Measurements from ENCODE around the gene SYNGAP1. TPM values are rescaled to one million over a fixed set of nuclear protein-coding genes. Genes with fewer than 3 reads are reported as not detected.
A peak's percentile ranks its signal among the peaks of the same experiment; 100 is the strongest.

SYNGAP1 gene
- total and polyA plus RNA-seq, 9 of the 15 experiments (the other 6 are each of a cell fraction or from before 2014, with no cell fraction given): 0.01 to 22.8 (median 3.2) TPM

DNA sequence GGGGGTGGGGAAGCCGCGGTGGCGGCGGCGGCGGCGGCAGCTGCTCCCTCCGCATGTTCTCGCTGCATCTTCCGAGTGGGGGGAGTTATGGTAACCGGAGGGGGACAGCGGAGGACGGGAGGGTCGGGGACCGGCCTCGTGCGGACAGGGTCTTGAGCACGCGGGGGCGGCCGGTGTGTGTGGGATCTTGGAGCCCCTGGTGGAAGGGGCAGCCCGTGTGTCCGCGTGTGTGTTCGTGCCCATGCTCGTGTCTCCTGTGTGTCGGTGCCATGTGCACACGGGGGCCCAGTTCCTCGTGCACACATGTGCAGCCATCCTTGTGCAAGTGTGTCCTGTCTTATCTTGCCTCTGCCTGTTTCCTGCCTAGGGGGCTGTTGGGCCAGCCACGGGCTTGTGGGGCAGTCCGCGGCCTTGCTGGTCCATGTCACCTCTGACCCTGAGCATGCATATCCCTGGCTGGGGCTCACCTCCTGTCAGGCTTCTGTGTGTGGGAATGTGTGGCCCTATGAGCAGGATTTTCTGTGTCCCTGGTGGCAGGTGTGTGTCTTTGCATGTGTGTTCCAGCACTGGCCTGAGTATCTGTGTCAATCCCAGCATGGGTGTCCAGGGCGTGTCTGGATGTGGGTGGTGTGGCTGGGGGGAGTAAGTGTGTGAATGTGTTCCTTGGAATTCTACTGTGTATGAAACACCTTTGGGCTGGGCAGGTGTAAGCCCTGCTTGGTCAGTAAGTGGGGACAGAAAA lies 8.5 kb downstream of the SYNGAP1 start (continued):
- TF ChIP-seq, protein P1, sequence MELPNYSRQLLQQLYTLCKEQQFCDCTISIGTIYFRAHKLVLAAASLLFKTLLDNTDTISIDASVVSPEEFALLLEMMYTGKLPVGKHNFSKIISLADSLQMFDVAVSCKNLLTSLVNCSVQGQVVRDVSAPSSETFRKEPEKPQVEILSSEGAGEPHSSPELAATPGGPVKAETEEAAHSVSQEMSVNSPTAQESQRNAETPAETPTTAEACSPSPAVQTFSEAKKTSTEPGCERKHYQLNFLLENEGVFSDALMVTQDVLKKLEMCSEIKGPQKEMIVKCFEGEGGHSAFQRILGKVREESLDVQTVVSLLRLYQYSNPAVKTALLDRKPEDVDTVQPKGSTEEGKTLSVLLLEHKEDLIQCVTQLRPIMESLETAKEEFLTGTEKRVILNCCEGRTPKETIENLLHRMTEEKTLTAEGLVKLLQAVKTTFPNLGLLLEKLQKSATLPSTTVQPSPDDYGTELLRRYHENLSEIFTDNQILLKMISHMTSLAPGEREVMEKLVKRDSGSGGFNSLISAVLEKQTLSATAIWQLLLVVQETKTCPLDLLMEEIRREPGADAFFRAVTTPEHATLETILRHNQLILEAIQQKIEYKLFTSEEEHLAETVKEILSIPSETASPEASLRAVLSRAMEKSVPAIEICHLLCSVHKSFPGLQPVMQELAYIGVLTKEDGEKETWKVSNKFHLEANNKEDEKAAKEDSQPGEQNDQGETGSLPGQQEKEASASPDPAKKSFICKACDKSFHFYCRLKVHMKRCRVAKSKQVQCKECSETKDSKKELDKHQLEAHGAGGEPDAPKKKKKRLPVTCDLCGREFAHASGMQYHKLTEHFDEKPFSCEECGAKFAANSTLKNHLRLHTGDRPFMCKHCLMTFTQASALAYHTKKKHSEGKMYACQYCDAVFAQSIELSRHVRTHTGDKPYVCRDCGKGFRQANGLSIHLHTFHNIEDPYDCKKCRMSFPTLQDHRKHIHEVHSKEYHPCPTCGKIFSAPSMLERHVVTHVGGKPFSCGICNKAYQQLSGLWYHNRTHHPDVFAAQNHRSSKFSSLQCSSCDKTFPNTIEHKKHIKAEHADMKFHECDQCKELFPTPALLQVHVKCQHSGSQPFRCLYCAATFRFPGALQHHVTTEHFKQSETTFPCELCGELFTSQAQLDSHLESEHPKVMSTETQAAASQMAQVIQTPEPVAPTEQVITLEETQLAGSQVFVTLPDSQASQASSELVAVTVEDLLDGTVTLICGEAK (IDR thresholded peaks at IDR 0.05): no peak; the same call in 1 of the 2 replicates
- TF ChIP-seq, protein P1 (CRISPR knock-in tag; IDR thresholded peaks at IDR 0.05): peak; percentile 75; the same call in 1 of the 2 replicates
- TF ChIP-seq, protein P2, sequence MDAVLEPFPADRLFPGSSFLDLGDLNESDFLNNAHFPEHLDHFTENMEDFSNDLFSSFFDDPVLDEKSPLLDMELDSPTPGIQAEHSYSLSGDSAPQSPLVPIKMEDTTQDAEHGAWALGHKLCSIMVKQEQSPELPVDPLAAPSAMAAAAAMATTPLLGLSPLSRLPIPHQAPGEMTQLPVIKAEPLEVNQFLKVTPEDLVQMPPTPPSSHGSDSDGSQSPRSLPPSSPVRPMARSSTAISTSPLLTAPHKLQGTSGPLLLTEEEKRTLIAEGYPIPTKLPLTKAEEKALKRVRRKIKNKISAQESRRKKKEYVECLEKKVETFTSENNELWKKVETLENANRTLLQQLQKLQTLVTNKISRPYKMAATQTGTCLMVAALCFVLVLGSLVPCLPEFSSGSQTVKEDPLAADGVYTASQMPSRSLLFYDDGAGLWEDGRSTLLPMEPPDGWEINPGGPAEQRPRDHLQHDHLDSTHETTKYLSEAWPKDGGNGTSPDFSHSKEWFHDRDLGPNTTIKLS (IDR thresholded peaks at IDR 0.05; ENCODE audit: borderline replicate concordance, low read depth): peak; percentile 30; the same call in 1 of the 2 replicates
- TF ChIP-seq, protein P3, sequence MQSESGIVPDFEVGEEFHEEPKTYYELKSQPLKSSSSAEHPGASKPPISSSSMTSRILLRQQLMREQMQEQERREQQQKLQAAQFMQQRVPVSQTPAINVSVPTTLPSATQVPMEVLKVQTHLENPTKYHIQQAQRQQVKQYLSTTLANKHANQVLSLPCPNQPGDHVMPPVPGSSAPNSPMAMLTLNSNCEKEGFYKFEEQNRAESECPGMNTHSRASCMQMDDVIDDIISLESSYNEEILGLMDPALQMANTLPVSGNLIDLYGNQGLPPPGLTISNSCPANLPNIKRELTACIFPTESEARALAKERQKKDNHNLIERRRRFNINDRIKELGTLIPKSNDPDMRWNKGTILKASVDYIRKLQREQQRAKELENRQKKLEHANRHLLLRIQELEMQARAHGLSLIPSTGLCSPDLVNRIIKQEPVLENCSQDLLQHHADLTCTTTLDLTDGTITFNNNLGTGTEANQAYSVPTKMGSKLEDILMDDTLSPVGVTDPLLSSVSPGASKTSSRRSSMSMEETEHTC (IDR thresholded peaks at IDR 0.05): no peak
- TF ChIP-seq POLR3G (IDR thresholded peaks at IDR 0.05; ENCODE audit: extremely low read depth, insufficient read length, insufficient replicate concordance) (no peak), SMAD2 (IDR thresholded peaks at IDR 0.05; ENCODE audit: low read depth, low read length) (no peak), SMAD4 (CRISPR knock-in tag; conservative IDR thresholded peaks at IDR 0.05) (peak; percentile 81), HEY1 (CRISPR knock-in tag; IDR thresholded peaks at IDR 0.05; ENCODE audit: borderline replicate concordance) (no peak)
- TF ChIP-seq, protein P4, sequence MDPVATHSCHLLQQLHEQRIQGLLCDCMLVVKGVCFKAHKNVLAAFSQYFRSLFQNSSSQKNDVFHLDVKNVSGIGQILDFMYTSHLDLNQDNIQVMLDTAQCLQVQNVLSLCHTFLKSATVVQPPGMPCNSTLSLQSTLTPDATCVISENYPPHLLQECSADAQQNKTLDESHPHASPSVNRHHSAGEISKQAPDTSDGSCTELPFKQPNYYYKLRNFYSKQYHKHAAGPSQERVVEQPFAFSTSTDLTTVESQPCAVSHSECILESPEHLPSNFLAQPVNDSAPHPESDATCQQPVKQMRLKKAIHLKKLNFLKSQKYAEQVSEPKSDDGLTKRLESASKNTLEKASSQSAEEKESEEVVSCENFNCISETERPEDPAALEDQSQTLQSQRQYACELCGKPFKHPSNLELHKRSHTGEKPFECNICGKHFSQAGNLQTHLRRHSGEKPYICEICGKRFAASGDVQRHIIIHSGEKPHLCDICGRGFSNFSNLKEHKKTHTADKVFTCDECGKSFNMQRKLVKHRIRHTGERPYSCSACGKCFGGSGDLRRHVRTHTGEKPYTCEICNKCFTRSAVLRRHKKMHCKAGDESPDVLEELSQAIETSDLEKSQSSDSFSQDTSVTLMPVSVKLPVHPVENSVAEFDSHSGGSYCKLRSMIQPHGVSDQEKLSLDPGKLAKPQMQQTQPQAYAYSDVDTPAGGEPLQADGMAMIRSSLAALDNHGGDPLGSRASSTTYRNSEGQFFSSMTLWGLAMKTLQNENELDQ (CRISPR knock-in tag; IDR thresholded peaks at IDR 0.05; ENCODE audit: borderline replicate concordance): peak; percentile 95
- TF ChIP-seq, protein P5, sequence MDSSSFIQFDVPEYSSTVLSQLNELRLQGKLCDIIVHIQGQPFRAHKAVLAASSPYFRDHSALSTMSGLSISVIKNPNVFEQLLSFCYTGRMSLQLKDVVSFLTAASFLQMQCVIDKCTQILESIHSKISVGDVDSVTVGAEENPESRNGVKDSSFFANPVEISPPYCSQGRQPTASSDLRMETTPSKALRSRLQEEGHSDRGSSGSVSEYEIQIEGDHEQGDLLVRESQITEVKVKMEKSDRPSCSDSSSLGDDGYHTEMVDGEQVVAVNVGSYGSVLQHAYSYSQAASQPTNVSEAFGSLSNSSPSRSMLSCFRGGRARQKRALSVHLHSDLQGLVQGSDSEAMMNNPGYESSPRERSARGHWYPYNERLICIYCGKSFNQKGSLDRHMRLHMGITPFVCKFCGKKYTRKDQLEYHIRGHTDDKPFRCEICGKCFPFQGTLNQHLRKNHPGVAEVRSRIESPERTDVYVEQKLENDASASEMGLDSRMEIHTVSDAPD (CRISPR knock-in tag; IDR thresholded peaks at IDR 0.05): no peak
